H1 (cell line): ENCODE results near the gene SMARCA4. TPM values are rescaled to one million over a fixed set of nuclear protein-coding genes. Genes with fewer than 3 reads are reported as not detected.

ENCODE experiments used
- CTCF ChIA-PET: fragments of 300-600 bp; sonication (Branson Sonifier 250); formaldehyde crosslinking; loops from one replicate; lab custom pipeline; 2021; ENCODE audit not compliant: partially characterized antibody; lab: Charles Lee
- POLR2A ChIA-PET: fragments of 300-600 bp; sonication (Branson Sonifier 250); formaldehyde crosslinking; loops from one replicate; lab custom pipeline; 2021; ENCODE audit warnings: inconsistent platforms; ENCODE audit not compliant: partially characterized antibody; lab: Charles Lee
- DNase-seq, 2 experiments: peaks; one replicate each; pipeline versions ENCODE4 v3.0.0 to v3.0.0-alpha.2; 2010 to 2022; ENCODE audit warnings: low spot score in 2 of 2, low read depth in 1 of 2, mixed read lengths in 1 of 2
- FAIRE-seq: peaks from 2 replicates; lab custom pipeline; 2011; peaks lifted over from hg19 to GRCh38; lab: Jason Lieb, UNC
- H2AFZ ChIP-seq: 2 replicates; pipeline ENCODE4 v1.8.1; 2012; ENCODE audit warnings: low read length, inconsistent platforms
- H2AK5ac ChIP-seq: 2 replicates; pipeline ENCODE4 v1.6.1; 2013; ENCODE audit warnings: low read depth, low read length
- H2BK120ac ChIP-seq: replicated peaks from 2 replicates; pipeline ENCODE3; 2013; ENCODE audit warnings: low read depth, low read length, inconsistent platforms
- H2BK12ac ChIP-seq: 2 replicates; pipeline ENCODE4 v1.6.1; 2013; ENCODE audit warnings: low read depth, low read length
- H2BK15ac ChIP-seq: 2 replicates; pipeline ENCODE4 v1.6.1; 2013; ENCODE audit warnings: low read length
- H2BK20ac ChIP-seq: 2 replicates; pipeline ENCODE4 v1.6.1; 2013; ENCODE audit warnings: low read length
- H2BK5ac ChIP-seq: 2 replicates; pipeline ENCODE4 v1.6.1; 2013; ENCODE audit warnings: low read depth, low read length
- H3K14ac ChIP-seq: 2 replicates; pipeline ENCODE4 v1.6.1; 2013; ENCODE audit warnings: inconsistent platforms; ENCODE audit not compliant: insufficient read length
- H3K18ac ChIP-seq: 2 replicates; pipeline ENCODE4 v1.6.1; 2013; ENCODE audit warnings: low read length; ENCODE audit errors: extremely low read depth
- H3K23ac ChIP-seq: 2 replicates; pipeline ENCODE4 v1.6.1; 2013; ENCODE audit warnings: inconsistent platforms; ENCODE audit not compliant: insufficient read length
- H3K23me2 ChIP-seq: 2 replicates; pipeline ENCODE4 v1.6.1; 2013; ENCODE audit warnings: low read depth, low read length
- H3K27ac ChIP-seq: 2 replicates; pipeline ENCODE4 v1.6.1; 2011; ENCODE audit warnings: low read depth, low read length, inconsistent platforms
- H3K27me3 ChIP-seq, 4 experiments: replicated peaks in 1 of 4; 1 replicate in 1 of 4; 2 replicates in 3 of 4; pipeline versions ENCODE4 v1.6.1 to v1.8.1; 2011 to 2013; ENCODE audit warnings: low read length in 3 of 4, mild to moderate bottlenecking in 3 of 4, inconsistent platforms in 2 of 4, mixed read lengths in 2 of 4, moderate library complexity in 1 of 4; ENCODE audit not compliant: control insufficient read depth in 3 of 4, insufficient read depth in 3 of 4; ENCODE audit errors: extremely low read depth in 1 of 4
- H3K36me3 ChIP-seq, 4 experiments: 2 replicates each; pipeline versions ENCODE4 v1.6.1 to v1.8.1; 2011 to 2013; ENCODE audit warnings: mild to moderate bottlenecking in 4 of 4, low read length in 3 of 4, moderate library complexity in 2 of 4, control low read depth in 1 of 4, inconsistent platforms in 1 of 4; ENCODE audit not compliant: insufficient read depth in 4 of 4, control insufficient read depth in 2 of 4
- H3K4ac ChIP-seq: replicated peaks from 2 replicates; pipeline ENCODE3; 2013; ENCODE audit warnings: low read length, low read depth, mixed read lengths, inconsistent platforms; ENCODE audit not compliant: insufficient read length
- H3K4me1 ChIP-seq, 4 experiments: replicated peaks in 1 of 4; 1 replicate in 1 of 4; 2 replicates in 3 of 4; pipeline versions ENCODE4 v1.6.1 to v1.8.1; 2011 to 2013; ENCODE audit warnings: low read length in 3 of 4, inconsistent platforms in 2 of 4, mixed read lengths in 1 of 4; ENCODE audit not compliant: insufficient read depth in 4 of 4, control insufficient read depth in 3 of 4
- H3K4me2 ChIP-seq, 2 experiments: 2 replicates each; pipeline versions ENCODE4 v1.6.1 to v1.8.1; 2011 to 2013; ENCODE audit warnings: low read depth in 2 of 2, low read length in 2 of 2, control low read depth in 1 of 2, inconsistent platforms in 1 of 2, mild to moderate bottlenecking in 1 of 2; ENCODE audit not compliant: insufficient read depth in 1 of 2
- H3K4me3 ChIP-seq, 4 experiments: fragments of 200-600, 300-600 bp in 1 of 4; sonication (generic), shearing (Covaris generic), sonication (Bioruptor Twin) in 1 of 4; 2 replicates each; pipeline versions ENCODE4 v1.5.1 to v1.8.1; 2011 to 2016; ENCODE audit warnings: low read length in 4 of 4, low read depth in 3 of 4, control low read depth in 2 of 4, inconsistent platforms in 2 of 4, mild to moderate bottlenecking in 2 of 4, mixed read lengths in 1 of 4, moderate library complexity in 1 of 4; ENCODE audit not compliant: insufficient read depth in 2 of 4; ENCODE audit errors: extremely low read depth in 1 of 4
- H3K56ac ChIP-seq: replicated peaks from 2 replicates; pipeline ENCODE3; 2013; ENCODE audit warnings: low read depth, mild to moderate bottlenecking, mixed read lengths, low read length, inconsistent platforms; ENCODE audit not compliant: insufficient read length
- H3K79me1 ChIP-seq: 2 replicates; pipeline ENCODE4 v1.6.1; 2013; ENCODE audit warnings: low read depth, low read length, control low read depth
- H3K79me2 ChIP-seq, 2 experiments: 2 replicates each; pipeline versions ENCODE4 v1.6.1 to v1.8.1; 2012 to 2013; ENCODE audit warnings: low read length in 2 of 2, mild to moderate bottlenecking in 2 of 2, inconsistent platforms in 1 of 2; ENCODE audit not compliant: insufficient read depth in 2 of 2, control insufficient read depth in 1 of 2
- H3K9ac ChIP-seq, 4 experiments: replicated peaks in 1 of 4; 1 replicate in 1 of 4; 2 replicates in 3 of 4; pipeline versions ENCODE4 v1.6.1 to v1.8.1; 2011 to 2013; ENCODE audit warnings: low read depth in 3 of 4, low read length in 3 of 4, control low read depth in 2 of 4, mild to moderate bottlenecking in 2 of 4, moderate library complexity in 2 of 4, inconsistent platforms in 1 of 4; ENCODE audit errors: extremely low read depth in 1 of 4
- H3K9me3 ChIP-seq, 2 experiments: 2 replicates each; pipeline versions ENCODE4 v1.6.1 to v1.8.1; 2012 to 2013; ENCODE audit warnings: mild to moderate bottlenecking in 2 of 2, moderate library complexity in 2 of 2, control low read depth in 1 of 2, inconsistent platforms in 1 of 2, low read depth in 1 of 2, low read length in 1 of 2, mixed read lengths in 1 of 2; ENCODE audit not compliant: insufficient read depth in 2 of 2
- H4K20me1 ChIP-seq, 2 experiments: replicated peaks in 1 of 2; 2 replicates each; pipeline versions ENCODE3 to v1.8.1; 2011 to 2013; ENCODE audit warnings: inconsistent platforms in 2 of 2, low read length in 2 of 2, mild to moderate bottlenecking in 1 of 2; ENCODE audit not compliant: insufficient read depth in 2 of 2, control insufficient read depth in 1 of 2
- H4K5ac ChIP-seq: 2 replicates; pipeline ENCODE4 v1.6.1; 2013; ENCODE audit warnings: low read length, low read depth, mixed read lengths, inconsistent platforms; ENCODE audit not compliant: insufficient read length
- H4K8ac ChIP-seq: 2 replicates; pipeline ENCODE4 v1.8.0; 2013; ENCODE audit warnings: mild to moderate bottlenecking, moderate library complexity, low read length, inconsistent platforms; ENCODE audit not compliant: insufficient read depth; ENCODE audit errors: extremely low read depth
- H4K91ac ChIP-seq: replicated peaks from 2 replicates; pipeline ENCODE3; 2013; ENCODE audit warnings: low read length, mixed read lengths, inconsistent platforms; ENCODE audit not compliant: insufficient read length
- BRCA1 ChIP-seq: IDR thresholded peaks from 2 replicates; pipeline ENCODE4 v1.6.1; 2012; ENCODE audit warnings: low read depth, low read length, improper control_type of control experiment
- CBX5 ChIP-seq: fragments of 300-800, 300-1000 bp; sonication (generic); IDR thresholded peaks from 2 replicates; pipeline ENCODE4 v1.7.1; 2016; ENCODE audit warnings: antibody characterized with exemption, low read length, low read depth
- CHD1 ChIP-seq: IDR thresholded peaks from 2 replicates; pipeline ENCODE4 v1.6.1; 2012; ENCODE audit warnings: low read depth, low read length, improper control_type of control experiment
- EGR1 ChIP-seq: IDR thresholded peaks from 2 replicates; pipeline ENCODE4 v1.6.1; 2011; ENCODE audit warnings: low read depth, low read length, borderline replicate concordance
- HDAC6 ChIP-seq: IDR thresholded peaks from one replicate; pipeline ENCODE4 v1.7.1; 2012; ENCODE audit warnings: low read depth, mild to moderate bottlenecking, inconsistent platforms, low read length, moderate library complexity
- JUND ChIP-seq: IDR thresholded peaks from 2 replicates; pipeline ENCODE4 v1.6.1; 2011; ENCODE audit warnings: mild to moderate bottlenecking, improper control_type of control experiment, low read length
- NRF1 ChIP-seq: IDR thresholded peaks from 2 replicates; pipeline ENCODE4 v1.6.1; 2011; ENCODE audit warnings: mild to moderate bottlenecking, low read depth, low read length, improper control_type of control experiment
- TBP ChIP-seq: IDR thresholded peaks from 2 replicates; pipeline ENCODE4 v1.6.1; 2011; ENCODE audit warnings: low read depth, low read length, improper control_type of control experiment
- ZNF274 ChIP-seq: IDR thresholded peaks from 2 replicates; pipeline ENCODE4 v1.7.0; 2012; ENCODE audit warnings: low read length, borderline replicate concordance; ENCODE audit errors: extremely low read depth
- WGBS, 2 experiments: shearing (Covaris generic) in 1 of 2; methylation state at CpG; one replicate each; pipeline versions ENCODE4 v1.1.6 to v1.1.7; 2013 to 2015; ENCODE audit warnings: low lambda C conversion rate in 2 of 2, mixed read lengths in 2 of 2, inconsistent platforms in 1 of 2, low coverage in 1 of 2, missing lambda C conversion rate in 1 of 2; ENCODE audit not compliant: insufficient replicate concordance in 2 of 2, insufficient coverage in 1 of 2, insufficient read length in 1 of 2; ENCODE audit errors: extremely low coverage in 1 of 2, missing lambda C conversion rate in 1 of 2; 5-methylcytosine and 5-hydroxymethylcytosine counted together
- polyA plus RNA-seq, 7 experiments: library from polyadenylated mRNA; depleted of rRNA in 3 of 7; stranded (reverse) in 5 of 7; unstranded in 2 of 7; fragments of >200 nt in 5 of 7; fragments of 200-250 nt in 2 of 7; gene quantifications; 1 replicate in 5 of 7; 2 replicates in 1 of 7; 4 replicates in 1 of 7; pipeline versions ENCODE4 v1.2.1 to v1.2.3, GENCODE V29; 2011 to 2013; ENCODE audit warnings: missing spikeins in 2 of 7, mixed read lengths in 2 of 7
- total RNA-seq: library from RNA; stranded (reverse); fragmentation: NEBNext Ultra II Directional; extraction: Animal tissue kit (Norgen Biotek cat#: 25700); gene quantifications from 2 replicates; pipeline ENCODE4 v1.2.1, GENCODE V29; 2021
- TF ChIP-seq, protein P1 (sequence below): IDR thresholded peaks from 2 replicates; pipeline ENCODE4 v1.6.1; 2012; ENCODE audit warnings: inconsistent platforms

Gene SMARCA4
- total and polyA plus RNA-seq, 2 of the 8 experiments (the other 6 are each of a cell fraction or from before 2014, with no cell fraction given) = 86.4 to 263 TPM

GRCh38 chr19:10920781-10921180 is 40.0 kb upstream of the SMARCA4 start:
- Histone ChIP-seq H2AFZ (no peak overlapping the region), H2BK20ac (no peak overlapping the region), H3K79me2 (no peaks in the 10 kb centered on the region), H3K56ac (no peak overlapping the region), H4K20me1 (peaks cover 3 to 12% of the 10 kb centered on the region in 2 experiments), H3K23me2 (no peaks in the 10 kb centered on the region), H3K79me1 (no peaks in the 10 kb centered on the region; the same call in 1 of the 2 replicates), H4K8ac (no peak overlapping the region), H3K18ac (no peak overlapping the region), H4K5ac (no peak overlapping the region), H3K4me2 (no peak overlapping the region), H3K23ac (no peak overlapping the region), H3K9ac (no peak overlapping the region), H3K9me3 (no peaks in the 10 kb centered on the region), H3K4ac (no peak overlapping the region), H3K4me3 (no peak overlapping the region), H2BK15ac (no peak overlapping the region), H4K91ac (no peak overlapping the region), H3K14ac (no peak overlapping the region), H2AK5ac (no peak overlapping the region), H3K4me1 (no peaks in the 10 kb centered on the region), H3K27me3 (no peaks in the 10 kb centered on the region), H3K36me3 (peaks cover 5 to 51% (median 28%) of the 10 kb centered on the region in 4 experiments; a peak in 7 of 8 replicates), H2BK12ac (no peak overlapping the region), H2BK5ac (no peak overlapping the region), H3K27ac (no peak overlapping the region), H2BK120ac (no peak overlapping the region)
- FAIRE-seq (no peak), DNase-seq (no peak)
- CTCF ChIA-PET = interaction anchor here (1.0 kb wide), 2 partner anchors 32 to 34 kb away, joined by 3 read pairs; no protein-coding TSS in a partner anchor
- 94% methylated on average over 15 of the region's 16 CpGs; no CpG with 5 or more reads in 1 of the 2 experiments for WGBS, 2 experiments
- TF ChIP-seq HDAC6 (no peak), CBX5 (no peak), ZNF274 (no peak), CHD1 (no peak), JUND (no peak), NRF1 (no peak), EGR1 (no peak), TBP (no peak), BRCA1 (no peak)
- TF ChIP-seq, protein P1, sequence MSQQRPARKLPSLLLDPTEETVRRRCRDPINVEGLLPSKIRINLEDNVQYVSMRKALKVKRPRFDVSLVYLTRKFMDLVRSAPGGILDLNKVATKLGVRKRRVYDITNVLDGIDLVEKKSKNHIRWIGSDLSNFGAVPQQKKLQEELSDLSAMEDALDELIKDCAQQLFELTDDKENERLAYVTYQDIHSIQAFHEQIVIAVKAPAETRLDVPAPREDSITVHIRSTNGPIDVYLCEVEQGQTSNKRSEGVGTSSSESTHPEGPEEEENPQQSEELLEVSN = no peak
- POLR2A ChIA-PET = interaction anchor here (1.0 kb wide), 1 partner anchor 23 kb away, joined by 3 read pairs; no protein-coding TSS in a partner anchor
